GM19372 (cell line): ENCODE results near the gene SPACDR.

Source experiments
- ATAC-seq: cut with Tn5 transposase; IDR thresholded peaks from one replicate; pipeline ENCODE4 v1.9.1; 2021; ENCODE audit warnings: mild to moderate bottlenecking, low read depth, moderate library complexity; ENCODE audit not compliant: unreplicated experiment

Gene SPACDR

GRCh38 chr7:100423315-100423714, 40.7 kb downstream of the SPACDR start:
- no peak for ATAC-seq

GRCh38 chr7:100419660-100420226, 44.3 kb downstream of the SPACDR start:
- ATAC-seq: no peak

GRCh38 chr7:100418930-100419659, 45.0 kb downstream of the SPACDR start:
- ATAC-seq: no peak

GRCh38 chr7:100415448-100415847, 48.6 kb downstream of the SPACDR start:
- no peak for ATAC-seq

GRCh38 chr7:100413889-100414288, 50.2 kb downstream of the SPACDR start:
- ATAC-seq: no peak

GRCh38 chr7:100413346-100413745, 50.7 kb downstream of the SPACDR start:
- ATAC-seq: no peak

- no peak for ATAC-seq
These were observed 53.0 kb downstream of the SPACDR start for GRCh38 chr7:100411101-100411500.

GRCh38 chr7:100407285-100408180, 56.5 kb downstream of the SPACDR start:
- no peak for ATAC-seq

- no peak for ATAC-seq
These were observed 57.3 kb downstream of the SPACDR start for GRCh38 chr7:100406767-100407166.
